H9 (cell line): Measurements from ENCODE around the gene PTGDR2. TPM values are rescaled to one million over a fixed set of nuclear protein-coding genes. Genes with fewer than 3 reads are reported as not detected.

Experiments
- DNase-seq: peaks from one replicate; pipeline ENCODE4 v3.0.0-alpha.2; 2017
- H2AFZ ChIP-seq: one replicate; pipeline ENCODE4 v1.6.1; 2013; ENCODE audit warnings: mild to moderate bottlenecking, low read length, control low read depth, moderate library complexity
- H2AK5ac ChIP-seq: 2 replicates; pipeline ENCODE4 v1.6.1; 2013; ENCODE audit warnings: low read length, control low read depth, mixed read lengths; ENCODE audit not compliant: insufficient read length
- H2BK120ac ChIP-seq: one replicate; pipeline ENCODE4 v1.6.1; 2013; ENCODE audit warnings: low read depth, mild to moderate bottlenecking, low read length, control low read depth, inconsistent platforms; ENCODE audit not compliant: poor library complexity, severe bottlenecking
- H2BK12ac ChIP-seq: 2 replicates; pipeline ENCODE4 v1.6.1; 2013; ENCODE audit warnings: low read length, control low read depth, mixed read lengths, low read depth; ENCODE audit not compliant: insufficient read length
- H2BK15ac ChIP-seq: 2 replicates; pipeline ENCODE4 v1.6.1; 2013; ENCODE audit warnings: low read depth, low read length, control low read depth
- H2BK20ac ChIP-seq: one replicate; pipeline ENCODE4 v1.6.1; 2013; ENCODE audit warnings: low read depth, mild to moderate bottlenecking, low read length, control low read depth, inconsistent platforms; ENCODE audit not compliant: poor library complexity, severe bottlenecking
- H2BK5ac ChIP-seq: 2 replicates; pipeline ENCODE4 v1.6.1; 2013; ENCODE audit warnings: low read length, control low read depth, mixed read lengths; ENCODE audit not compliant: insufficient read length
- H3K14ac ChIP-seq: 2 replicates; pipeline ENCODE4 v1.6.1; 2013; ENCODE audit warnings: low read length, control low read depth; ENCODE audit not compliant: insufficient read depth
- H3K18ac ChIP-seq: 2 replicates; pipeline ENCODE4 v1.6.1; 2013; ENCODE audit warnings: low read depth, mild to moderate bottlenecking, mixed read lengths, low read length, control low read depth; ENCODE audit not compliant: insufficient read length
- H3K23ac ChIP-seq: 2 replicates; pipeline ENCODE4 v1.6.1; 2013; ENCODE audit warnings: low read length, control low read depth, mixed read lengths, low read depth; ENCODE audit not compliant: insufficient read length
- H3K23me2 ChIP-seq: 2 replicates; pipeline ENCODE4 v1.6.1; 2013; ENCODE audit warnings: low read depth, mild to moderate bottlenecking, mixed read lengths, low read length, control low read depth; ENCODE audit not compliant: insufficient read length, poor library complexity, severe bottlenecking
- H3K27ac ChIP-seq: 2 replicates; pipeline ENCODE4 v1.5.1; 2013; ENCODE audit warnings: low read length, control low read depth, mixed read lengths, low read depth; ENCODE audit not compliant: insufficient read length
- H3K27me3 ChIP-seq: 2 replicates; pipeline ENCODE4 v1.6.1; 2013; ENCODE audit warnings: low read length, control low read depth, inconsistent platforms; ENCODE audit not compliant: insufficient read depth
- H3K4ac ChIP-seq: 2 replicates; pipeline ENCODE4 v1.6.1; 2013; ENCODE audit warnings: low read depth, mild to moderate bottlenecking, control low read depth, inconsistent platforms, low read length, moderate library complexity
- H3K4me1 ChIP-seq: 2 replicates; pipeline ENCODE4 v1.6.1; 2013; ENCODE audit warnings: low read length, control low read depth, inconsistent platforms; ENCODE audit not compliant: insufficient read depth
- H3K4me2 ChIP-seq: 2 replicates; pipeline ENCODE4 v1.6.1; 2013; ENCODE audit warnings: low read length, control low read depth, mixed read lengths; ENCODE audit not compliant: insufficient read length, insufficient read depth
- H3K56ac ChIP-seq: 2 replicates; pipeline ENCODE4 v1.6.1; 2013; ENCODE audit warnings: low read depth, mild to moderate bottlenecking, mixed read lengths, low read length, control low read depth; ENCODE audit not compliant: insufficient read length
- H3K79me1 ChIP-seq: 2 replicates; pipeline ENCODE4 v1.6.1; 2013; ENCODE audit warnings: low read depth, mild to moderate bottlenecking, moderate library complexity, low read length, control low read depth, inconsistent platforms; ENCODE audit not compliant: insufficient read depth, poor library complexity, severe bottlenecking
- H3K79me2 ChIP-seq: 2 replicates; pipeline ENCODE4 v1.6.1; 2013; ENCODE audit warnings: low read length, control low read depth, inconsistent platforms; ENCODE audit not compliant: insufficient read depth
- H3K9ac ChIP-seq: 2 replicates; pipeline ENCODE4 v1.6.1; 2013; ENCODE audit warnings: low read length, control low read depth, mixed read lengths; ENCODE audit not compliant: insufficient read length; ENCODE audit errors: extremely low read depth
- H3K9me3 ChIP-seq: one replicate; pipeline ENCODE4 v1.6.1; 2013; ENCODE audit warnings: low read depth, low read length, inconsistent platforms; ENCODE audit not compliant: control insufficient read depth
- H3T11ph ChIP-seq: one replicate; pipeline ENCODE4 v1.6.1; 2013; ENCODE audit warnings: mild to moderate bottlenecking, low read length, control low read depth, inconsistent platforms
- H4K20me1 ChIP-seq: one replicate; pipeline ENCODE4 v1.6.1; 2013; ENCODE audit not compliant: control insufficient read depth, insufficient read length, insufficient read depth
- H4K5ac ChIP-seq: 2 replicates; pipeline ENCODE4 v1.6.1; 2013; ENCODE audit warnings: low read depth, mild to moderate bottlenecking, mixed read lengths, low read length, control low read depth; ENCODE audit not compliant: insufficient read length
- H4K8ac ChIP-seq: replicated peaks from 2 replicates; pipeline ENCODE4 v1.6.1; 2013; ENCODE audit warnings: low read length, control low read depth, mixed read lengths, low read depth; ENCODE audit not compliant: insufficient read length
- H4K91ac ChIP-seq: 2 replicates; pipeline ENCODE4 v1.6.1; 2013; ENCODE audit warnings: low read depth, mild to moderate bottlenecking, moderate library complexity, mixed read lengths, low read length, control low read depth; ENCODE audit not compliant: insufficient read length
- H3K27ac Mint-ChIP-seq, 3 experiments: 2 replicates in 2 of 3; 3 replicates in 1 of 3; pipeline ENCODE4 v1.8.0; 2020 to 2021; ENCODE audit warnings: mixed read lengths in 3 of 3, mild to moderate bottlenecking in 1 of 3, moderate library complexity in 1 of 3
- H3K27me3 Mint-ChIP-seq: 2 replicates; pipeline ENCODE4 v1.8.0; 2021; ENCODE audit warnings: low read depth, mild to moderate bottlenecking, moderate library complexity, mixed read lengths
- H3K36me3 Mint-ChIP-seq, 3 experiments: 2 replicates in 2 of 3; 3 replicates in 1 of 3; pipeline ENCODE4 v1.8.0; 2020 to 2021; ENCODE audit warnings: low read depth in 3 of 3, mixed read lengths in 3 of 3; ENCODE audit not compliant: insufficient read depth in 1 of 3
- H3K4me1 Mint-ChIP-seq, 2 experiments: 2 replicates each; pipeline ENCODE4 v1.8.0; 2020; ENCODE audit warnings: mixed read lengths in 2 of 2
- H3K4me3 Mint-ChIP-seq, 2 experiments: 2 replicates in 1 of 2; 3 replicates in 1 of 2; pipeline ENCODE4 v1.8.0; 2020 to 2021; ENCODE audit warnings: mild to moderate bottlenecking in 2 of 2, mixed read lengths in 2 of 2, moderate library complexity in 1 of 2
- H3K9me3 Mint-ChIP-seq, 2 experiments: 2 replicates in 1 of 2; 3 replicates in 1 of 2; pipeline ENCODE4 v1.8.0; 2020; ENCODE audit warnings: mild to moderate bottlenecking in 2 of 2, mixed read lengths in 2 of 2, moderate library complexity in 1 of 2
- WGBS: extraction: QIAGEN DNeasy Blood & Tissue Kit; methylation state at CpG from one replicate; pipeline ENCODE4 v1.1.7; 2013; ENCODE audit warnings: missing lambda C conversion rate, low lambda C conversion rate, mixed read lengths; ENCODE audit not compliant: insufficient read length; ENCODE audit errors: extremely low coverage; 5-methylcytosine and 5-hydroxymethylcytosine counted together
- long read RNA-seq: library from polyadenylated mRNA; unstranded; transcript quantifications from one replicate; pipeline ENCODE4 v2.0.0, GENCODE V29; 2020
- total RNA-seq: library from RNA; stranded (reverse); gene quantifications from 2 replicates; pipeline ENCODE4 v1.2.1, GENCODE V29; 2021
- TF ChIP-seq, protein P1 (sequence below): fragments of 200-600 bp; sonication (generic); conservative IDR thresholded peaks from 3 replicates; pipeline ENCODE4 v1.8.0; 2021; ENCODE audit warnings: antibody characterized with exemption, mild to moderate bottlenecking

The PTGDR2 gene
- total RNA-seq, result 0.07 TPM in 1 of 2 replicates, not detected in the other
- long read RNA-seq, result 0 reads

GRCh38 chr11:60855726-60856633, at the start of gene PTGDR2:
PTGDR2 (minus strand) TSS chr11:60855950; CDS start chr11:60853722, 2,228 bp downstream.
- TF ChIP-seq, protein P1, sequence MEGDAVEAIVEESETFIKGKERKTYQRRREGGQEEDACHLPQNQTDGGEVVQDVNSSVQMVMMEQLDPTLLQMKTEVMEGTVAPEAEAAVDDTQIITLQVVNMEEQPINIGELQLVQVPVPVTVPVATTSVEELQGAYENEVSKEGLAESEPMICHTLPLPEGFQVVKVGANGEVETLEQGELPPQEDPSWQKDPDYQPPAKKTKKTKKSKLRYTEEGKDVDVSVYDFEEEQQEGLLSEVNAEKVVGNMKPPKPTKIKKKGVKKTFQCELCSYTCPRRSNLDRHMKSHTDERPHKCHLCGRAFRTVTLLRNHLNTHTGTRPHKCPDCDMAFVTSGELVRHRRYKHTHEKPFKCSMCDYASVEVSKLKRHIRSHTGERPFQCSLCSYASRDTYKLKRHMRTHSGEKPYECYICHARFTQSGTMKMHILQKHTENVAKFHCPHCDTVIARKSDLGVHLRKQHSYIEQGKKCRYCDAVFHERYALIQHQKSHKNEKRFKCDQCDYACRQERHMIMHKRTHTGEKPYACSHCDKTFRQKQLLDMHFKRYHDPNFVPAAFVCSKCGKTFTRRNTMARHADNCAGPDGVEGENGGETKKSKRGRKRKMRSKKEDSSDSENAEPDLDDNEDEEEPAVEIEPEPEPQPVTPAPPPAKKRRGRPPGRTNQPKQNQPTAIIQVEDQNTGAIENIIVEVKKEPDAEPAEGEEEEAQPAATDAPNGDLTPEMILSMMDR, result no peak
- H4K5ac ChIP-seq, result no peak within 1 kb of the TSS
- Mint-ChIP-seq H3K27ac (peak within 1 kb of the TSS in 1 of 3 experiments; percentile 70; a peak in 1 of 7 replicates), H3K4me1 (no peaks in the 10 kb centered on the region), H3K9me3 (no peaks in the 10 kb centered on the region), H3K4me3 (no peak within 1 kb of the TSS), H3K36me3 (peaks cover 4 to 13% (median 12%) of the 10 kb centered on the region in 3 experiments; a peak in 5 of 7 replicates), H3K27me3 (peaks cover 2% of the 10 kb centered on the region; the same call in 1 of the 2 replicates)
- H3K4me1 ChIP-seq, result no peaks in the 10 kb centered on the region; the same call in 1 of the 2 replicates
- no peaks in the 10 kb centered on the region for H3K79me1 ChIP-seq
- no peak within 1 kb of the TSS for H2AK5ac ChIP-seq
- no peaks in the 10 kb centered on the region for H4K20me1 ChIP-seq
- H3K23me2 ChIP-seq, result no peaks in the 10 kb centered on the region
- no peak within 1 kb of the TSS for H2BK15ac ChIP-seq
- H3K4ac ChIP-seq, result no peak within 1 kb of the TSS
- no peak within 1 kb of the TSS for H3K23ac ChIP-seq
- H2BK5ac ChIP-seq, result no peak within 1 kb of the TSS
- no peak for DNase-seq
- no peak within 1 kb of the TSS for H4K91ac ChIP-seq
- WGBS, result no CpG with 5 or more reads among the region's 14 CpGs
- no peak within 1 kb of the TSS for H3K27ac ChIP-seq
- H3K18ac ChIP-seq, result no peak within 1 kb of the TSS
- no peaks in the 10 kb centered on the region for H3K27me3 ChIP-seq
- H3K9ac ChIP-seq, result no peak within 1 kb of the TSS
- no peak within 1 kb of the TSS for H2BK20ac ChIP-seq
- no peak within 1 kb of the TSS for H3T11ph ChIP-seq
- H4K8ac ChIP-seq, result no peak within 1 kb of the TSS
- H3K9me3 ChIP-seq, result no peaks in the 10 kb centered on the region
- no peak within 1 kb of the TSS for H2AFZ ChIP-seq
- no peak within 1 kb of the TSS for H3K4me2 ChIP-seq
- H3K14ac ChIP-seq, result no peak within 1 kb of the TSS
- no peak within 1 kb of the TSS for H3K56ac ChIP-seq
- H2BK12ac ChIP-seq, result no peak within 1 kb of the TSS
- no peaks in the 10 kb centered on the region for H3K79me2 ChIP-seq
- no peak within 1 kb of the TSS for H2BK120ac ChIP-seq
